GM12878 (cell line): Measurements from ENCODE around the gene NAALADL2.
"Not testable (repeated sequence)": the region's sequence is repeated elsewhere in the genome, so short reads cannot be mapped to it uniquely, and the experiment has no call there.

Experiments
- CTCF ChIP-seq, 3 experiments: IDR thresholded peaks in 2 of 3; conservative IDR thresholded peaks in 1 of 3; 2 replicates each; pipeline ENCODE4 v1.5.1; 2011; ENCODE audit warnings: low read depth in 3 of 3, low read length in 3 of 3, mild to moderate bottlenecking in 3 of 3, control low read depth in 2 of 3, moderate library complexity in 2 of 3, inconsistent platforms in 1 of 3, mixed read lengths in 1 of 3; ENCODE audit not compliant: control insufficient read depth in 2 of 3, insufficient read depth in 1 of 3; ENCODE audit errors: extremely low read depth in 1 of 3
- FOXM1 ChIP-seq: IDR thresholded peaks from 2 replicates; pipeline ENCODE4 v1.6.1; 2012; ENCODE audit warnings: low read depth, mild to moderate bottlenecking, inconsistent platforms, low read length, moderate library complexity
- KAT2A ChIP-seq: conservative IDR thresholded peaks from 2 replicates; pipeline ENCODE4 v1.6.1; 2011; ENCODE audit warnings: low read depth, low read length; ENCODE audit not compliant: control insufficient read depth
- MYC ChIP-seq: IDR thresholded peaks from 2 replicates; pipeline ENCODE4 v1.6.1; 2011; ENCODE audit warnings: mild to moderate bottlenecking, low read length, moderate library complexity, inconsistent platforms; ENCODE audit not compliant: insufficient read depth, insufficient replicate concordance, insufficient read length, severe bottlenecking
- NFYA ChIP-seq: IDR thresholded peaks from 2 replicates; pipeline ENCODE4 v1.6.1; 2011; ENCODE audit warnings: low read depth, mild to moderate bottlenecking, low read length, improper control_type of control experiment, borderline replicate concordance
- POLR2A ChIP-seq: IDR thresholded peaks from 2 replicates; pipeline ENCODE4 v1.6.1; 2011; ENCODE audit warnings: low read depth, mild to moderate bottlenecking, low read length
- SMC3 ChIP-seq: IDR thresholded peaks from 2 replicates; pipeline ENCODE4 v1.6.1; 2011; ENCODE audit warnings: low read length, improper control_type of control experiment, borderline replicate concordance
- ZNF274 ChIP-seq: IDR thresholded peaks from one replicate; pipeline ENCODE4 v1.8.0; 2011; ENCODE audit not compliant: insufficient read length, insufficient read depth
- TF ChIP-seq, protein P1 (sequence below): IDR thresholded peaks from 2 replicates; pipeline ENCODE4 v1.6.1; 2012; ENCODE audit warnings: low read depth, low read length, improper control_type of control experiment
- TF ChIP-seq, protein P2 (sequence below): IDR thresholded peaks from 2 replicates; pipeline ENCODE4 v1.6.1; 2011; ENCODE audit warnings: low read depth, mild to moderate bottlenecking, low read length, moderate library complexity, borderline replicate concordance; ENCODE audit errors: extremely low read depth
- TF ChIP-seq, protein P3 (sequence below): IDR thresholded peaks from 2 replicates; pipeline ENCODE4 v1.6.1; 2012; ENCODE audit warnings: low read depth, low read length, improper control_type of control experiment
- TF ChIP-seq, protein P4 (sequence below): IDR thresholded peaks from 2 replicates; pipeline ENCODE4 v1.6.1; 2012; ENCODE audit warnings: mild to moderate bottlenecking, low read depth, low read length

DNA sequence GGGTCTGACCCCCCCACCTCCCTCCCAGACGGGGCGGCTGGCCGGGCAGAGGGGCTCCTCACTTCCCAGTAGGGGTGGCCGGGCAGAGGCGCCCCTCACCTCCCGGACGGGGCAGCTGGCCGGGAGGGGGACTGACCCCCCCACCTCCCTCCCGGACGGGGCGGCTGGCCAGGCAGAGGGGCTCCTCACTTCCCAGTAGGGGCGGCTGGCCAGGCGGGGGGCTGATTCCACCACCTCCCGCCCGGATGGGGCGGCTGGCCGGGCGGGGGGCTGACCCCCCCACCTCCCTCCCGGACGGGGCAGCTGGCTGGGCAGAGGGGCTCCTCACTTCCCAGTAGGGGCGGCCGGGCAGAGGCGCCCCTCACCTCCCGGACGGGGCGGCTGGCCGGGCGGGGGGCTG lies 272.7 kb downstream of the NAALADL2 start:
- TF ChIP-seq CTCF (IDR thresholded peaks at IDR 0.05 in 2 of 3, conservative IDR thresholded peaks at IDR 0.05 in 1 of 3; ENCODE audit: control insufficient read depth in 2 of 3, extremely low read depth in 1 of 3, insufficient read depth in 1 of 3, low read depth in 3 of 3, low read length in 3 of 3); POLR2A; ZNF274; SMC3; FOXM1; KAT2A; MYC; NFYA: not testable (repeated sequence)
- TF ChIP-seq, protein P1, sequence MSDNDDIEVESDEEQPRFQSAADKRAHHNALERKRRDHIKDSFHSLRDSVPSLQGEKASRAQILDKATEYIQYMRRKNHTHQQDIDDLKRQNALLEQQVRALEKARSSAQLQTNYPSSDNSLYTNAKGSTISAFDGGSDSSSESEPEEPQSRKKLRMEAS, result not testable (repeated sequence)
- TF ChIP-seq, protein P2, sequence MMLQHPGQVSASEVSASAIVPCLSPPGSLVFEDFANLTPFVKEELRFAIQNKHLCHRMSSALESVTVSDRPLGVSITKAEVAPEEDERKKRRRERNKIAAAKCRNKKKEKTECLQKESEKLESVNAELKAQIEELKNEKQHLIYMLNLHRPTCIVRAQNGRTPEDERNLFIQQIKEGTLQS, result not testable (repeated sequence)
- TF ChIP-seq, protein P3, sequence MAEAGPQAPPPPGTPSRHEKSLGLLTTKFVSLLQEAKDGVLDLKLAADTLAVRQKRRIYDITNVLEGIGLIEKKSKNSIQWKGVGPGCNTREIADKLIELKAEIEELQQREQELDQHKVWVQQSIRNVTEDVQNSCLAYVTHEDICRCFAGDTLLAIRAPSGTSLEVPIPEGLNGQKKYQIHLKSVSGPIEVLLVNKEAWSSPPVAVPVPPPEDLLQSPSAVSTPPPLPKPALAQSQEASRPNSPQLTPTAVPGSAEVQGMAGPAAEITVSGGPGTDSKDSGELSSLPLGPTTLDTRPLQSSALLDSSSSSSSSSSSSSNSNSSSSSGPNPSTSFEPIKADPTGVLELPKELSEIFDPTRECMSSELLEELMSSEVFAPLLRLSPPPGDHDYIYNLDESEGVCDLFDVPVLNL, result not testable (repeated sequence)
- TF ChIP-seq, protein P4, sequence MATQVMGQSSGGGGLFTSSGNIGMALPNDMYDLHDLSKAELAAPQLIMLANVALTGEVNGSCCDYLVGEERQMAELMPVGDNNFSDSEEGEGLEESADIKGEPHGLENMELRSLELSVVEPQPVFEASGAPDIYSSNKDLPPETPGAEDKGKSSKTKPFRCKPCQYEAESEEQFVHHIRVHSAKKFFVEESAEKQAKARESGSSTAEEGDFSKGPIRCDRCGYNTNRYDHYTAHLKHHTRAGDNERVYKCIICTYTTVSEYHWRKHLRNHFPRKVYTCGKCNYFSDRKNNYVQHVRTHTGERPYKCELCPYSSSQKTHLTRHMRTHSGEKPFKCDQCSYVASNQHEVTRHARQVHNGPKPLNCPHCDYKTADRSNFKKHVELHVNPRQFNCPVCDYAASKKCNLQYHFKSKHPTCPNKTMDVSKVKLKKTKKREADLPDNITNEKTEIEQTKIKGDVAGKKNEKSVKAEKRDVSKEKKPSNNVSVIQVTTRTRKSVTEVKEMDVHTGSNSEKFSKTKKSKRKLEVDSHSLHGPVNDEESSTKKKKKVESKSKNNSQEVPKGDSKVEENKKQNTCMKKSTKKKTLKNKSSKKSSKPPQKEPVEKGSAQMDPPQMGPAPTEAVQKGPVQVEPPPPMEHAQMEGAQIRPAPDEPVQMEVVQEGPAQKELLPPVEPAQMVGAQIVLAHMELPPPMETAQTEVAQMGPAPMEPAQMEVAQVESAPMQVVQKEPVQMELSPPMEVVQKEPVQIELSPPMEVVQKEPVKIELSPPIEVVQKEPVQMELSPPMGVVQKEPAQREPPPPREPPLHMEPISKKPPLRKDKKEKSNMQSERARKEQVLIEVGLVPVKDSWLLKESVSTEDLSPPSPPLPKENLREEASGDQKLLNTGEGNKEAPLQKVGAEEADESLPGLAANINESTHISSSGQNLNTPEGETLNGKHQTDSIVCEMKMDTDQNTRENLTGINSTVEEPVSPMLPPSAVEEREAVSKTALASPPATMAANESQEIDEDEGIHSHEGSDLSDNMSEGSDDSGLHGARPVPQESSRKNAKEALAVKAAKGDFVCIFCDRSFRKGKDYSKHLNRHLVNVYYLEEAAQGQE, result not testable (repeated sequence)
